OCI-M1 (cell line): Measurements from ENCODE around the gene ADCY5.

Experiments
- DNase-seq: peaks from one replicate; lab custom pipeline; 2025; lab: John Stamatoyannopoulos, UW

The ADCY5 gene

GRCh38 chr3:123448536-123449101, at the start of gene ADCY5:
Gene ADCY5 (minus strand): TSS chr3:123449090. CDS start chr3:123448545, 545 bp downstream.
- no peak for DNase-seq

GRCh38 chr3:123493912-123494311, 45.0 kb upstream of the ADCY5 start:
- no peak for DNase-seq

GRCh38 chr3:123491966-123492587, 43.2 kb upstream of the ADCY5 start:
- DNase-seq: no peak

- DNase-seq: peak; percentile 73
Measured at GRCh38 chr3:123489400-123490004, 40.6 kb upstream of the ADCY5 start.

GRCh38 chr3:123488645-123489347, 39.9 kb upstream of the ADCY5 start:
- DNase-seq: no peak

GRCh38 chr3:123487063-123487462, 38.2 kb upstream of the ADCY5 start:
- DNase-seq: peak; percentile 28

- DNase-seq: no peak
Measured at GRCh38 chr3:123486460-123486859, 37.6 kb upstream of the ADCY5 start.

GRCh38 chr3:123485551-123485950, 36.7 kb upstream of the ADCY5 start:
- no peak for DNase-seq

- DNase-seq: no peak
Measured at GRCh38 chr3:123483146-123483545, 34.3 kb upstream of the ADCY5 start.

- no peak for DNase-seq
Measured at GRCh38 chr3:123481722-123482457, 33.0 kb upstream of the ADCY5 start.

GRCh38 chr3:123481071-123481470, 32.2 kb upstream of the ADCY5 start:
- DNase-seq: no peak

GRCh38 chr3:123480428-123480827, 31.5 kb upstream of the ADCY5 start:
- DNase-seq: peak; percentile 10

- DNase-seq: no peak
Measured at GRCh38 chr3:123479891-123480290, 31.0 kb upstream of the ADCY5 start.

GRCh38 chr3:123478314-123478713, 29.4 kb upstream of the ADCY5 start:
- DNase-seq: no peak

GRCh38 chr3:123476967-123477750, 28.3 kb upstream of the ADCY5 start:
- no peak for DNase-seq

GRCh38 chr3:123475786-123476185, 26.9 kb upstream of the ADCY5 start:
- no peak for DNase-seq

GRCh38 chr3:123471106-123471505, 22.2 kb upstream of the ADCY5 start:
- DNase-seq: no peak

GRCh38 chr3:123469323-123469995, 20.6 kb upstream of the ADCY5 start:
- no peak for DNase-seq

GRCh38 chr3:123467046-123467445, 18.2 kb upstream of the ADCY5 start:
- no peak for DNase-seq

GRCh38 chr3:123464211-123464610, 15.3 kb upstream of the ADCY5 start:
- no peak for DNase-seq

GRCh38 chr3:123459862-123460261, 11.0 kb upstream of the ADCY5 start:
- peak; percentile 39 for DNase-seq
